Amygdala (tissue), 56 donors: ENCODE measurements around the gene PAEP.

Experiments
- DNase-seq, 56 donors: peaks; one replicate each; lab custom pipeline; 2025; lab: John Stamatoyannopoulos, UW

The PAEP gene

GRCh38 chr9:135574331-135574730 is 12.8 kb downstream of the PAEP start:
- no peak for DNase-seq

GRCh38 chr9:135574943-135575342 is 13.4 kb downstream of the PAEP start:
- DNase-seq = no peak

GRCh38 chr9:135575995-135576631 is 14.6 kb downstream of the PAEP start:
- DNase-seq = no peak

- DNase-seq = no peak
Observed at GRCh38 chr9:135577256-135577655, 15.7 kb downstream of the PAEP start.

GRCh38 chr9:135579356-135579755 is 17.8 kb downstream of the PAEP start:
- DNase-seq = no peak

GRCh38 chr9:135579889-135580660 is 18.5 kb downstream of the PAEP start:
- DNase-seq = no peak

- DNase-seq = no peak
Observed at GRCh38 chr9:135580664-135581380, 19.3 kb downstream of the PAEP start.

- no peak for DNase-seq
Observed at GRCh38 chr9:135581636-135582426, 20.3 kb downstream of the PAEP start.

- no peak for DNase-seq
Observed at GRCh38 chr9:135582541-135582940, 21.0 kb downstream of the PAEP start.

GRCh38 chr9:135582966-135583687 is 21.6 kb downstream of the PAEP start:
- no peak for DNase-seq

GRCh38 chr9:135583688-135584011 is 22.1 kb downstream of the PAEP start:
- DNase-seq = no peak

- no peak for DNase-seq
Observed at GRCh38 chr9:135584371-135584770, 22.8 kb downstream of the PAEP start.

GRCh38 chr9:135584934-135585333 is 23.4 kb downstream of the PAEP start:
- no peak for DNase-seq

- no peak for DNase-seq
Observed at GRCh38 chr9:135586601-135587109, 25.1 kb downstream of the PAEP start.

- no peak for DNase-seq
Observed at GRCh38 chr9:135587658-135588057, 26.1 kb downstream of the PAEP start.

GRCh38 chr9:135588371-135588770 is 26.8 kb downstream of the PAEP start:
- no peak for DNase-seq

- DNase-seq = no peak
Observed at GRCh38 chr9:135588886-135589595, 27.5 kb downstream of the PAEP start.

GRCh38 chr9:135589596-135590485 is 28.3 kb downstream of the PAEP start:
- DNase-seq = no peak
